COLO668 (cell line): ENCODE data around the gene SMCP.
A peak's percentile ranks its signal among the peaks of the same experiment; 100 is the strongest.

ENCODE experiments used
- DNase-seq: peaks from one replicate; lab custom pipeline; 2025; ENCODE audit not compliant: unreplicated experiment; lab: John Stamatoyannopoulos, UW

The SMCP gene, protein sequence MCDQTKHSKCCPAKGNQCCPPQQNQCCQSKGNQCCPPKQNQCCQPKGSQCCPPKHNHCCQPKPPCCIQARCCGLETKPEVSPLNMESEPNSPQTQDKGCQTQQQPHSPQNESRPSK

DNA sequence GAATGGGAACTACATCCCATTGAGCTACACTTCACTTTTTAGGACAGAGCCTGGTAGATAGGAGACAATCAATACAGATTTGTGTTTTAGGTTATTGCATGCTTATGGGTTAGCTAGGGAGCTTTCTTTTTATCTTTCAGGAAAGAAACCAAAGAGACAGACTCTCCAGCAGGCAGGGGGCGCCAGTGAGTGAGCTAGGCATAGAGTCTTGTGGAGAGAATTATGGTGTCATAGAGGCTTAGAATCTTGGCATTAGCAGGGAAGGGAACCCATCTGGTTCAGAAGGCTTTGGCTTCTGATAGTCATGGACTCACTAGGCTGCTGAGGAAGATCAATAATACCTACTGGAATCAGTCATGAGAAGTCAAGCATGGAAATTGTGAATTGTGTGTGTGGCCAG lies at the start of gene SMCP:
Gene SMCP (plus strand): TSS at position 281 of the 400 bp plus-strand sequence. CDS start 6,101 bp downstream, outside the sequence.
- no peak for DNase-seq

DNA sequence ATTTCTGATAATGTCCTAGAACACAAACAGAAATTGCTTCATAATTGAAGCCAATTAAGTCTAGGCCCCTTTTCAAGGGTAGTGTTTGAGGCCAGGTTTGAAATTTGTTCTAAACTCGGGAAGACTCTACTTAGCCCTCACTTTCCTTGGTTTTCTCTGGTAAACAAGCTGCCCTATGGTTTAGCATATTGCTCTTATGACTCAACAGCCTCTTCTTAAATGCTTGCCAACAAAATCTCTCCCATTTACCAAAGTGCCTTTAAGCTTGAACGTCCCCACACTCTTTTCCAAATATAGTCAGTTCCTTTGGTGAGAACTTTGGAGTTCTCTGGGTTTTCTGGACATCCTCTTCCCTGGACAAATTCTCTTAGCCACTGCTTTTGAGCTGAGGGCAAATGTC lies 41.3 kb upstream of the SMCP start:
- no peak for DNase-seq

DNA sequence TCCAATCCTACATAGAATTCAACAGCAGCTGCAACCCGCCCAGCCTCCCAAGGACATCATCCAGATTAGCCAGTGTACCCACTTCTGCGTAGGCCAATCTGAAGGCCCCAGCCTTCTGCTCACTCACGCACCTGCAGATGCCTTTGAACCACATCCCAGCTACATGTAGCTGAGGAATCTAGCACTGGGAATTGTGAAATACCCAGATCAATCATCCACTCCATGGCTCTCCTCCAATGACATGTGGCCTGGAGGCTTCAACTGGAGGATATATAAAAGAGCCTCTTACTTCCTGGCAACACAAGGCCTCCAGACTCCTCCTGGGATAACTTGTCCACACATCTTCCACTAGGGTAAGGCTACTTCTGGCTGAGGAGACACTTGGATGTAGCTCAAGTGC lies 35.6 kb upstream of the SMCP start, which contains the start of gene LCE6A:
Gene LCE6A (plus strand): TSS at position 301 of the 400 bp plus-strand sequence. CDS start 665 bp downstream, outside the sequence.
- DNase-seq = no peak

DNA sequence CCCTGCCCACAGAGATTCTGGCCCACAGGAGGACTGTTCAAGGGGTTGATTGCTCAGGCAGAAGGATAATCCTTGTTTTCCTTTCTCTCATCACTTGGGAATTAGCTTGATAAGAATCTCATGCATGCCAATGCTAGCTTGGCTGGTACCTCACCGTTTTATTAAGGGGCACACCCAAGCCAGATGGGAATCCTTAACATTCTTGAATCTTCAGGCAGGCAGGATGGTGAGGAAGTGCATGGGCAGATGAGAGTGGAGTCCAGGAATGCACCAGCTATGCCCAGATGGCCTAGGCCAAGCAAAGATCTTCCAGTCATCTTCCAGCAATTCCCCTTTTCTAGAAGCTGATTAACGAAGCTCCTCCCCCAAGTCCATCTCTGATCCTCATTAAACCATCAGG lies 22.5 kb upstream of the SMCP start:
- DNase-seq = no peak

DNA sequence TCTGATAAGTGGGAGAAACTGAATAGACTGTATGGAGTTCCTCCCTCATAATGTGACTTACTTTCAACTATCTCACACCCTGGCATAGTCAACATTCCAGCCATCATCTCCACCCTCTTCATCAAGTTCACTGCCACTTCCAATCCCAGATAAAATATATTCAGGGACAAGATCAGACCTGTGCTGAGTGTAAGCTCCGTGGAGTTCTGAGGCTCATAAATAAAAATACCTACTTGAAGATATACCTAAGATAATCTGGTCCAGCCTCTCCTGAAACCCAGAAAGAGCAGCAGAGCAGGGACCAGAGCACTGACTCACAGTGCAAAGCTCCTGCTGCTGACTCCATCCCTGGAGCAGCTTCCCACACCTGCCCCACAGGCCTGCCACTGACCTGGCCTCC lies 20.1 kb upstream of the SMCP start:
- DNase-seq = no peak

DNA sequence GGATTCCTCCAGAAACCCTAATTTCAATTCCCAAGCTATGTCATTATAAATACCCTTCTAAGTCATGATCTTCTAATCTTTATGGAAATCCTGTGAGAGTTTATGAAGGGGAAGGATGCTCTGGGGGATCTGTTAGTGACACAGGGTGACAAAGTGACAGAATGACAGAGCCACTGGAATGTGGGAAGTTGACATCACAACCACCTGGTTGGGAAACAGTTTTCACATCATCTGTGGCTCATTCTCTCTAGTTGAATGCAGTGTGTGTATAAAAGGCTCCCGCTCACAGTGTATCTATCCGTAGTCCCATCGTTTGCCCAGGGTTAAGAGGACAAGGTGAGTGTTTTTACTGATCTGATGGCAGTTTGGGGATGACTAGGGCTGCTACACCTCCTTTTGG lies 18.4 kb upstream of the SMCP start, which contains the start of gene LCE7A:
Gene LCE7A (plus strand): TSS at position 301 of the 400 bp plus-strand sequence. CDS start 702 bp downstream, outside the sequence.
- DNase-seq = no peak

DNA sequence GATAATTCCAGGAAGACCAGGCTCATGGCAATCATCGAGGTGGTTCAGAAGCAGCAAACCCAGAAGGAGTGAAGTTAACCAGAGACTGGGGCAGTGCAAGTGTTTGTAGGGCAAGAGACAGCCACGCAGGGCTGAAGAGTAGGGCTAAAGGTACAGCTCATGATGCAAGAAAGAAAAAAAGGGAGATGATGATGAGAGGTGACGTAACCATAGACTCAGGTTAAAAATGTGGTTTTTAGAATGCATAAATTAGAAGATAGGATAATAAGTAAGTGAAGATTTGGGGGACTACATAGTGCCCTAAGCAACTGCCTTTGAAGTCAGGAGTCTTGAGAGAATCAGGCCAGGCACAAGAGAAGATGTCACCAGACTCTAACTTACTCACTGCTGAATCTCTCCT lies 18.0 kb upstream of the SMCP start:
- no peak for DNase-seq

DNA sequence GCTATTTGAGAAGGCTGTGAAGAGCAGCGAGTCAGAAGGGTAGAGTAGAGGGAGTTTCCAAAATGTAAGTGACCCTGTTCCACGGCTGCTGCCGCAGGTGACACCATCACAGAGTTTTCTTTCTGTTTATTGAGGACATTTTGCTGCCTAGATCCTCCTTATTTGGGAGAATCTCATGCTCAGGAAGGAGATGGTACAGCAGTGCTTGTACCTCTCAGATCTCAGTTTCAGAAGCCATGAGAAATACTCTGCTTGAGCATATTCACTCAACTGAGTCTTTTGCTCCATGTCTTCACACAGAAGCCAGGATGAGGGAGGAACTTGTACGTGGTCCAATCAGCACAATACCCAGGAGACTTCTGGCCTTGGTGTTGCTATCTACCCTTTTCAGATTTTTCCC lies 16.7 kb upstream of the SMCP start:
- no peak for DNase-seq

DNA sequence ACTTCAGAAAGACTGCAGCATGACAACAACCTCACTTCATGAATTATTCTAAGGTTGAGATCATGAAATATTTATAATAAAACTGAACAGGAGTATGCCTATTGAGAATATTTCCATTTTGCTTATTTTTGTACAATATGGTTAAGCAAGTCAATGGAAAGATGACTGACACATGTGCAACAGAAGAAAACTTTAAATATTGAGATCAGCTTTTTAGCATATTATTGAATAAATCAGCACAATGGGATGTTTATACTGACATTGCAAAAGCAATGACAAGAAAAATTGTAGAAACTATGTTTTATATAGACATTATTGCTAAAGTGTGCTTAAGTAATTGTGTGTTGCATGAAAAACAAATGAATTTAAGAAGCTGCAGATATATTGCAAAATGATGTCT lies 13.7 kb upstream of the SMCP start:
- no peak for DNase-seq

DNA sequence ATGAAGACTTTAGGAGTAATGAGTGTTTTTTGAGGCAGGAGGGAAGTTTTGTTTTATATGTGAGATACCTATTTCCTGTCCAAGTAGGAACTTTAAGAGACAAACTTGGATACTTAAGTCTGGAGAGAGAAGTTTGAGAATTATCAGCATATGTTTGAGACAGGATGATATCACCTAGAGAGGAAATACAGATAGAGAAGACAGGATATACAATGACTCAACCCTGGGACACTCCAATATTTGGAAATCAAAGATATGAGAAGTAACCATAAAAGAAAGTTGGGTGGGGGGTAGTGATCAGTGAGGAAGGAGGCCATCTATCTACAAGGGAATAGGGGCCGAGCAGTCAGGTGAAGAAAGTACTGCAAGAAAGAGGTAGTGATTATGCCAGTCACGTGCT lies 11.8 kb upstream of the SMCP start:
- DNase-seq = no peak

DNA sequence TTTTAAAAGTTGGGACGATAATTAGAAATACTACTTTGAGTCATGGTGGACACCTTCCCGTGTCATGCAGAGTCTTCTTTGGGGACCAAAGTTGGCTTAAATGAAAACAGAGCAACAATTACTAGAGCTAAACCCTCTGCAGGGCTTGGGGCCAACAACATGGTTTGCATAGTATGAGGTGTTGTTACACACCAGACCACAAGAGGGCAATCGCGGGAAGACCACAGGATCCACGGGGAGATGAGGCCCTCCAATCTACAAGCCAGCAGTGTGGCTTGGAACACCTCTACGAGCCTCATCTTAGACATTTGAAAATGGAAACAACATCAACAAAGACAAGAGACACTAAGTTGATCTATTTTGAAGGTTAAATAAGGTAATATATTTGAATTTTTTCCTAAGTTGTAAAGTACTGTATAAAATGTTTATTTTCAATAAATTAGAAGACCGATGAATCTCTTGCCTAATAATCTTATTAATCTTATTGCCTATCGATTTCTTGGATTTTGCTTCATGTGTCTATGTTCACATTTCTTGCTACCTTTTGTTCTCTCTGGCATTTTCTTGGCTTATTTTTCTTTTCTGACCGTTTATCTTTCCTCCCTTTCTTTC lies 8.2 kb upstream of the SMCP start:
- peak; percentile 68 for DNase-seq

DNA sequence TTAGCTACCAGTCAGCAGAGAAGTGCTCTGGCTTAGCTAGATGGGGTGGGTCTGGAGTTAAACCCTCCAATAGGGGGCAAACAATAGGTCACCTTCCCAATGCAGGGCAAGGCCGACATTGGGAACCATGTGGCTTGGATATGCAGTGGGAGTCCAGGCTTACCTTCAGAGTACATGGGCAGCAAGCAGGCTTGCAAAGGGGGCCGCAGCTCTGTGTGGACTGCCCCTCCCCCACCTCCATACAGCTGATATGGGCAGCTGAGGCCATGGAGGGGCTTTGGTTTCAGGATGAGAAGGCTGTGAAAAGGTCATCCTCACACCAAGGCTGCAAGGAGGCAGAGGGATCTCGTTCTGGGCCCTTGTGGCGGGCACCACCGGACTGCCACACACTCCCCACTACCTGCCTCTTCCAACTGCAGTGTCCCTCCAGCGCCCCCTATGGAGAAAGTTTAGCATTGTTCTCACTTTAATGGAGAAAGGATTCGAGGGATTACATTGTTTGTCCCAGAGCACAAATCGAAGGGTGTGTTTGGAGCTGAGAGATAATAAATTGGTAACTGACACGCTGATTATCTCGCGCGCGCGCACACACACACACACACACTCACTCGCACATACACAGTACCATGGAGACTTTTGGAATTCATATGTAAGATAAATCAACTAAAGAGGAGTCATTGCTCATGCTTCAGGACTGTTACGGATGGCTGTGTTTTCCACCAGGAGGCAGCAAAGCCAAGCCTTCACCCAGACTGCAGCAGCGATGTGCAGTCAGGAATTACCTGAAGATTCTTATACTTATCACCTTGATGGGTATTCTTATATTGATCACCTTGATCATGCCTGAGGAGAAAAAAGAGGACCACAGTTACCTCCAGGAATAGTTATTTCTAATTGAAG lies 7.0 kb upstream of the SMCP start:
- no peak for DNase-seq

DNA sequence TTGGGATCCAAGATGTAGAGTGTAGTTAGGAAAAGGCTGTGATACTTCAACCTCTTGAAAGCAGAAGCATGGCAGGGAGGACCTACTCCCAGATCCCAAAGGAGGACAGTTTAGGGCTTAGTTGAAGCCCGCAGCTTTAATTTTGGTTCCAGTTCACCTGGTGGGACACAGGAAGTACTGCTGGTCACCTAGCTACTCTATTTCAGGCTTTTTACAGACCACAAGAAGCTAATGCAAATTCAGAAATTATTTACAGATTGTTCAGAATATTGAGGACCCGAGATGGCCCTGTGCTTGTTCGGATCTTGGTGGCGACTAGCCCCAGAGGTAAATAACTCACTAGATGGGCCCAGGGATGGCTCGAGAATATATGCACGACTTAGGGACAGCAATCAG lies 6.4 kb upstream of the SMCP start:
- no peak for DNase-seq

DNA sequence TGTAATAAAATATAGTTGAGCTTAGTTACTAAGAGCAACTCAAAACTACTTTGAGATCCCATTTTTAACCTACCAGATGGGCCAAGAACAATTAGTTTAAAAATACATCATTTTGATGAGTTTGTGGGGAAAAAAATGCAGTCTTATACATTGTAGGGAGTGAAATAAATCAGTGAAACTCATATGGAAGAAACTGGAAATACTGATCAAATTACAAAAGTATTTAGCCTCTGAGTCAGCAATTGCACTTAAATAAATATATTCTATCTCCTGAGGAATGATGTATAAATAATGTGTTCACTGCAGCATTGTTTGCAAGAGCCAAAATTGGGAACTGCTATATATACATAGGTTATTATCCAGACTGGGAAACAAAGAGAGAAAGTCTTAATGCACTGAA lies 4.6 kb upstream of the SMCP start:
- no peak for DNase-seq

DNA sequence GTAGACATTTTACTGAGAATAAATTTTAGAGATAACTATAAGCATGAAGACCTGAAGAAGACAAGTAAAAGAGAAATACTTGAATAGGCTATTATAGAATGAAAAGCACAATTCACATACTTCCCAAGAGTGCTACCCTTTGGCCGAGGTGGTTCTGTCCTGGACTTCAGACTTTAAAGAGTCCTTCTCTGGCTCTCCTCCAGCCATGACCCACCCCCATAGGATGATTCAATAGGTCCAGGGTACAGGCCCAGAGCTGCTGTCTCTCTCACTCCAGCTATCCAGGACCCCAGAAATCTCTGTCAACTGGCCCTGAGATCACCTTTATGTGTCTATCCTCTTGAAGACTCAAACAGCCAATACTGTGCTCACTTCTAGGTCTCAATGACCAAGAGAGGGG lies 1.3 kb upstream of the SMCP start:
- DNase-seq = no peak

DNA sequence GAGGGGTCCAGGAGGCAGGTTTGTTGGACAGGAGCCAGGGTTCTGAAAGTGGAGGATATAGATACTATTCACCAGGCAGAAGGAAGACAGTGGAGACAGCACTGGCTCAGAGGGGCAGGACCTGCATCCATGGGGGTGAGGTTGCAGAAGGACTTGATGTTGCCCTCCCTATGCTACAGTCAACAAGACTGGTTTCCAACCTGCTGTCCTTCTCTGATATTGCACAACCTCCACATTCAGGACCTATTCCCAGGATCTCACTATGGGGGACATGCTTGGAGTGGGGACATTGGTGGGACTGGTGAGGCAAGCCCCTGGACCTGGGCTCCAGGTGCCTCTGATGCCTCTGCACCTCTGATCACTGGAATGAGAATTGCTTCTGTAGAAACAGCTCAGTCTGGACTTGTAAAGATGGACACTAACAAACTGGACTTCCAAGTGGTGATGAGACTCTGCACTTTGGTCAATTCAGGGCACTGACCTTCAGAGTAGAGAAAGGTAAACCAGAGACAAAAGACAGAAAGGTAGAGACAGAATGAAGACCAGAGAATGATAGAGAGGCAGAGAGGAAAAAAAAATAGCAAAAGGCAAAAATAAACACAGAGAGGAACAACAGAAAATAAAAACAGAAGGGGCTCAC lies 1.6 kb downstream of the SMCP start:
- DNase-seq = no peak

DNA sequence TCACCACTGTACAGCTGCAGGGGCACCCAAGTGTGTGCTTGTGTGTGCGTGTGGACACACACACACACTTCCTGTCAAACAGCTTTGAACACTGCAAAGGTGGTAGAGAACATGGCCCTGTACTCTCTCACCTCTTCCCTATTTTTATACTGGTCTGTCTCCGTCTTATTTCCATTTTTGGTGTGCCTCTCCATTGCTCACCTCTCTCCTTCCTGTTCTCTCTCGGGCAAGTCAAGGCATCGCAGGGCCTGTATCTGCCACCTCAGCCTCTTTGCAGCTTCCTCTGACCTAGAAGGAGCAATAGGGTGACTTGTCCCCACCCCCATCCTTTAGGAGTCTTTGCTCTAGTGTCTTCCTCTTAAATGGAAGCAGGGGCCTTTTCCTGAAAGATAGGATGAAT lies 2.2 kb downstream of the SMCP start:
- no peak for DNase-seq

DNA sequence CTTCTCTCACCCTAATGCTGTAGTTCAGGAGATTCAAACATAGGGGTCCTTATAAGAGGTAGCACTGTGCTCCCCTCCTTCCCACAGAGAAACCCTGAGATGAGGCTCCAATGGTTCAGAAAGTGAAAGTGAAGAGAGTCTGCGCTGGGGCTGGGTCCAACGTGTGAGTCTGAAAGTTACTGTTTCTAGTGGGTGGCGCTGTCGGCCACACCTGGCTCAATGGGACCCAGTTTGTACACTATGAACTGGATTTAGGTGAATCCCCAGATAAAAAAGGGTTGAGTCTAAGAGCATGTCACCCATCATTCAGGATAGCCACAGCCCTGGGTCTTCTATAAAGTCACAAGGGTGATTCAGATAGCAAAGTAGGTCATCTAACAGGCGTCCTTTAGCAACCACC lies 2.8 kb downstream of the SMCP start:
- DNase-seq = no peak

DNA sequence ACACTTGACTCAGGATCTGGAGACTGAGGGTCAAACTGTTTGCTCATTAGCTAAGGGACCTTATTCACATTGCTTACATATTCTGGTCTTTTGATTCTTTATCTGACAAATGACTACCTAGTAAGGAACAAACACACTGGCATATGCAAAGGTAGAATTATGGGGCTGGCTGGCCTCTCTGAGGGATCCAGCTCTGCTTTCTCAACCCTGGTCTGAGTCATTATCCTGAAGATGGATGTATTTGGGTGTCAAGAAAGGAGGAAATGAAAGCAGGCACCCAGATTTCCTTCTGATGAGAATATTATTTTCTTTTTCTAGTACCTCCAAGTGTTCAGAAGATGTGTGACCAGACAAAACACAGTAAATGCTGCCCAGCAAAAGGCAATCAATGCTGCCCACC lies 6.0 kb downstream of the SMCP start:
- DNase-seq = no peak

DNA sequence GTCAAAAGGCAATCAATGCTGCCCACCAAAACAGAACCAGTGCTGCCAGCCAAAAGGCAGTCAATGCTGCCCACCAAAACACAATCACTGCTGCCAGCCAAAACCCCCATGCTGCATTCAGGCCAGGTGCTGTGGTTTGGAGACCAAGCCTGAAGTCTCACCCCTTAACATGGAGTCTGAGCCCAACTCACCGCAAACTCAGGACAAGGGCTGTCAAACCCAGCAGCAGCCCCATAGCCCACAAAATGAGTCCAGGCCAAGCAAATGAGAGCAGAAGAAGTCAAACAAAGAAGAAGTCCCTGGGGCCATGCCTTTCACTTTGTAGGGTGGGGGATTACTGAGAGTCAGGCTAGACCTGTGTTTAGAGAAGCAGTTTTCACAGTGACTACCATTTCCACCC lies 6.4 kb downstream of the SMCP start:
- no peak for DNase-seq

DNA sequence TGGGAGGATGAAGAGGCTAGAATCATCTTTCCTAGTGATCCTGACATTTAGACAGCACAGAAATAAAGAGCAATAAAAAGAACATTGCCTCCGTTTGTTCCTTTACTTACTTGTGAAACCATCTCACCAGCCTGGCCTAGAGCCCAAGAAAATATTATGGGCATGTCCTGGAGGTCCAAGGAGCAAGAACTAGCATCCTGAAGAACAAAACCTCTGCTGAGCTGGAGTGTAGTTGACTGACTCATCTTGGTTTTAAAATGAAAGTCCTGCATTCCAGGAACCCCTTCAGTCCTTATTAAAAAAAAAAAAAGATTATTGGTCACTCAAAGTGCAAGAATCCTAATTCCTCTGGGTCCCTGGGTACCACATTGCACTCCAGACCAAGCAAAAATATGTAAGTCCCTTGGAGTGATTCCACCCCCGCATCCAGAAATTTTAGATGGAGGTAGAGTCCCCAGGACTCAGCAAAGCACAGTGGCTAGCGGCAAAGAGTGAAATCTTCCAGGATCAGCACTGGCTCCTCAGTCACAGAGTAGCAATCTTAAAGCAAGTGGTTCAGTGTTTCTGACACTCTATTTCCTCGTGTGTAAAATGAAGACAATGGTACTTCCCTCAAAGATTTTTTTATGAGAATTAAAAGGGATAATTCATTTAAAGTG lies 7.0 kb downstream of the SMCP start:
- DNase-seq = no peak
